ENCODE results near the gene CHST11.

The CHST11 gene

GRCh38 chr12:104673696-104674482 is 217.1 kb downstream of the CHST11 start:
- DNase-seq (ENCODE audit: low read depth in 3 of 3): no peak

- DNase-seq (ENCODE audit: low read depth in 3 of 3): no peak
These were observed 219.9 kb downstream of the CHST11 start for GRCh38 chr12:104676636-104677035.

GRCh38 chr12:104677441-104678089 is 220.8 kb downstream of the CHST11 start:
- no peak for DNase-seq (ENCODE audit: low read depth in 3 of 3)

GRCh38 chr12:104680070-104680469 is 223.3 kb downstream of the CHST11 start:
- DNase-seq (ENCODE audit: low read depth in 3 of 3): no peak

- DNase-seq (ENCODE audit: low read depth in 3 of 3): no peak
These were observed 223.7 kb downstream of the CHST11 start for GRCh38 chr12:104680491-104680890.

- DNase-seq (ENCODE audit: low read depth in 3 of 3): no peak
These were observed 224.4 kb downstream of the CHST11 start for GRCh38 chr12:104681012-104681690.

GRCh38 chr12:104682790-104683279 is 226.1 kb downstream of the CHST11 start:
- peak in 2 of 3 experiments; percentile 40 to 53 for DNase-seq (ENCODE audit: low read depth in 3 of 3)

GRCh38 chr12:104683831-104684503 is 227.2 kb downstream of the CHST11 start:
- DNase-seq (ENCODE audit: low read depth in 3 of 3): no peak

GRCh38 chr12:104684884-104685283 is 228.1 kb downstream of the CHST11 start:
- no peak for DNase-seq (ENCODE audit: low read depth in 3 of 3)

- no peak for DNase-seq (ENCODE audit: low read depth in 3 of 3)
These were observed 228.6 kb downstream of the CHST11 start for GRCh38 chr12:104685366-104685765.

- no peak for DNase-seq (ENCODE audit: low read depth in 3 of 3)
These were observed 229.4 kb downstream of the CHST11 start for GRCh38 chr12:104686196-104686595.

GRCh38 chr12:104687823-104688573 is 231.2 kb downstream of the CHST11 start:
- DNase-seq (ENCODE audit: low read depth in 3 of 3): no peak

GRCh38 chr12:104689635-104690034 is 232.9 kb downstream of the CHST11 start:
- no peak for DNase-seq (ENCODE audit: low read depth in 3 of 3)

- no peak for DNase-seq (ENCODE audit: low read depth in 3 of 3)
These were observed 235.2 kb downstream of the CHST11 start for GRCh38 chr12:104691721-104692556.

- no peak for DNase-seq (ENCODE audit: low read depth in 3 of 3)
These were observed 235.9 kb downstream of the CHST11 start for GRCh38 chr12:104692557-104693218.

- no peak for DNase-seq (ENCODE audit: low read depth in 3 of 3)
These were observed 236.7 kb downstream of the CHST11 start for GRCh38 chr12:104693493-104693892.

GRCh38 chr12:104694161-104694560 is 237.4 kb downstream of the CHST11 start:
- DNase-seq (ENCODE audit: low read depth in 3 of 3): no peak

- DNase-seq (ENCODE audit: low read depth in 3 of 3): no peak
These were observed 238.0 kb downstream of the CHST11 start for GRCh38 chr12:104694711-104695110.

- peak; percentile 49 to 68 (median 58) for DNase-seq (ENCODE audit: low read depth in 3 of 3)
These were observed 238.9 kb downstream of the CHST11 start for GRCh38 chr12:104695453-104696148.
